Esophagus (tissue), 2 donors: ENCODE results near the gene RBM10. TPM values are rescaled to one million over a fixed set of nuclear protein-coding genes. Genes with fewer than 3 reads are reported as not detected.

Experiments
- H3K27ac ChIP-seq, 2 donors: one replicate each; pipeline ENCODE4 v1.5.1; 2013; ENCODE audit warnings: low read depth in 2 of 2, mild to moderate bottlenecking in 2 of 2, inconsistent platforms in 1 of 2, low read length in 1 of 2, moderate library complexity in 1 of 2
- H3K27me3 ChIP-seq, 2 donors: one replicate each; pipeline ENCODE4 v1.6.1; 2013; ENCODE audit warnings: low read length in 2 of 2, control low read depth in 1 of 2, mild to moderate bottlenecking in 1 of 2; ENCODE audit not compliant: insufficient read depth in 2 of 2, control insufficient read depth in 1 of 2
- H3K36me3 ChIP-seq, 2 donors: one replicate each; pipeline ENCODE4 v1.6.1; 2013; ENCODE audit warnings: low read length in 1 of 2; ENCODE audit not compliant: control insufficient read depth in 2 of 2, insufficient read depth in 2 of 2
- H3K4me1 ChIP-seq, 2 donors: one replicate each; pipeline ENCODE4 v1.6.1; 2013; ENCODE audit warnings: low read length in 1 of 2; ENCODE audit not compliant: control insufficient read depth in 2 of 2, insufficient read depth in 2 of 2
- H3K4me3 ChIP-seq, 2 donors: one replicate each; pipeline ENCODE4 v1.5.1; 2013; ENCODE audit warnings: low read length in 2 of 2, mild to moderate bottlenecking in 2 of 2, low read depth in 1 of 2, moderate library complexity in 1 of 2
- H3K9me3 ChIP-seq, 2 donors: one replicate each; pipeline ENCODE4 v1.6.1; 2013; ENCODE audit warnings: mild to moderate bottlenecking in 2 of 2, low read depth in 1 of 2, low read length in 1 of 2, moderate library complexity in 1 of 2; ENCODE audit not compliant: control insufficient read depth in 2 of 2, insufficient read depth in 1 of 2
- WGBS, 2 donors: extraction: QIAGEN DNeasy Blood & Tissue Kit; methylation state at CpG; one replicate each; pipeline ENCODE4 v1.1.7; 2013; 5-methylcytosine and 5-hydroxymethylcytosine counted together
- polyA plus RNA-seq, 2 donors: library from polyadenylated mRNA; stranded (reverse); fragments of 200-250 nt; gene quantifications; one replicate each; pipeline ENCODE4 v1.2.3, GENCODE V29; 2013
- donor health status: healthy with polysubstance abuse.
- donor health status: Bipolar disorder and iron deficiency.

RBM10 gene
- polyA plus RNA-seq, 2 donors = 24.8 to 35.7 TPM

DNA sequence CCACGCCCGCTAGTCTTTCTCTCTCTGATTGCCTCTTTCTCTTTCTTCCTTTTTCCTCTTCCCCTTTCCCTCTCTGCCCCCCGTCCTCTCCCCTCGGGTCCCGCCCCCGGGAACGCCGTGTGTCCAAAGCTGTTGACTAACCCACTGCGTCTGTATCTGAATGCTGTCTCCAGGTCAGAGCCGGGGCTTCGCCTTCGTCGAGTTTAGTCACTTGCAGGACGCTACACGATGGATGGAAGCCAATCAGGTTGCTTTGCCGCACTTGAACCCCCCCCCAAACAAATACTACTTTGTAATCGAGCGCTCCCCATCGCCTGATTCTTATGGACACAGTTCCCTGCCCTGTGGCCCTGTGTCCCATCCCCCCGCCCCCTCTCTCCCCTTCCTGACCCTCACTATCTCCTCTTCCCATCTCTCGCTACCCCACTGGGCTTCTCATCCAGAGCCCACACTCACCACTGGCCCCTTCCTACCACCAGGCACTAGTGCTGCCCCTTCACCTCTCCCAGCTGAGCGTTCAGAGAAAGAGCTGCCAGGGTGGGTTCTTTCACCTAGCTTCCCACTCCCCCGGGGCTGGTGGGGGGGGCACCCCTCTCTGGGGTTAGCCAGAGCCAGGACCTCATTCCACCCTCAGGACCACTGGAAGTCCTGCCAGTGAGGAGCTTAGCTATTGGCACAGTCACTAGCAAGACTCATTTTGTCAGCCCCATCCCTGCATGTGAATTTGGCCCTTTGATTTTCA, 30.0 kb downstream of the RBM10 start:
- 87 to 90% methylated on average over 23 of the region's 23 CpGs for WGBS, 2 donors
- Histone ChIP-seq H3K27ac (no peak overlapping the region), H3K27me3 (no peaks in the 10 kb centered on the region), H3K9me3 (no peaks in the 10 kb centered on the region), H3K4me3 (no peak overlapping the region), H3K4me1 (peaks cover 0 to 3% of the 10 kb centered on the region in 2 donors), H3K36me3 (peaks cover 0 to 62% of the 10 kb centered on the region in 2 donors)

DNA sequence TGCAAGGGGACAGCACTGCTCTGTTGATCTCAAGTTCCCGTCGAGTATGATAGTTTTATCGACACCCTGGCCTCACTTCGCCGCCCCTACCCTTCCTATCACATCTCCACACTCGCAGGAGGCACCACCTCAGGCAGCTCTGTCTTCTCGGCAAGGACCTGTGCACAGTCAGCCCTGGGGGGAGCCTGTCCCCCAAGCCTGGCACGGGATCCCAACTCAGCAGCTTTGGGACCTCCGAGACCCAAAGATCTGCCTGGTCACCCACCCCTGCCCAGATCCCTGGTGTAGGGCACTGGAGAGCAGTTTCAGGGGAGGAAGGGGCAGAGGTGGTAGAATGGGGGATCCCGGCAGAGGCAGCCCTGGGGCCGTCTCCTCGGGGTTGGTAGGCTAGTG, 30.6 kb downstream of the RBM10 start:
- H3K36me3 ChIP-seq = peaks cover 0 to 60% of the 10 kb centered on the region in 2 donors
- no peak overlapping the region for H3K4me3 ChIP-seq
- no peaks in the 10 kb centered on the region for H3K27me3 ChIP-seq
- H3K9me3 ChIP-seq = no peaks in the 10 kb centered on the region
- WGBS, 2 donors = 86 to 94% methylated on average over 12 of the region's 12 CpGs
- H3K4me1 ChIP-seq = peaks cover 0 to 3% of the 10 kb centered on the region in 2 donors
- H3K27ac ChIP-seq = no peak overlapping the region

DNA sequence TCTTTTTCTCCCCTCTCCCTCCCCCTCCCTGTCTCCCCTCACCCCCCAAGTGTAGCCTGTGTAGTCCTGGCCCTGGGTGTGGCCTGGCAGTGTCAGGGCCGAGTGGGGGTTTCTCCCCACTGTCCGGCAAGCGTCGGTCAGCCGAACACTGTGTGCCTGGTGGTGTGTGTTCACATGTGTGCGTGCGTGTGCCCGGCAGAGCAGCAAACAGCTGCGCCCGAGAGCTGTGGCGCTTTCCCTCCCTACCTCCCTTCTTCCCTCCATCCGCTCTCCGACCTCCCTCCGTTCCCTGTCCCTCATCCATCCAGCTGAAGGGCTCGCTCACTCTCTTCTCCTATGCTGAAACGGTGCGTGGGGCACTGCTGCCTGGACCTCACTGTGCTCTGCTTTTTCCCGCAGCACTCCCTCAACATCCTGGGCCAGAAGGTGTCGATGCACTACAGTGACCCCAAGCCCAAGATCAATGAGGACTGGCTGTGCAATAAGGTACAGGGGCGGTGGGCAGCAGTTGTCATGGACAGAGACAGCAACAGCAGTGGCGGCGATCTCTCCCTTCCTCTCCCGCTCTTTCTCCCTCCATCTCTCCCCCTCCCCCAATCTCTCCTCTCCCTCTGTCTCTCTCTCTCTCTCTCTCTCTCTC, 31.2 kb downstream of the RBM10 start:
- peaks cover 0 to 55% of the 10 kb centered on the region in 2 donors for H3K36me3 ChIP-seq

GRCh38 chrX:47177079-47177478, 32.1 kb downstream of the RBM10 start:
- WGBS, 2 donors = 40 to 68% methylated on average over 2 of the region's 2 CpGs
- Histone ChIP-seq H3K36me3 (peaks cover 0 to 61% of the 10 kb centered on the region in 2 donors), H3K27me3 (no peaks in the 10 kb centered on the region)

More for the DNA sequence above, 31.2 kb downstream of the RBM10 start:
- no peaks in the 10 kb centered on the region for H3K27me3 ChIP-seq
- H3K9me3 ChIP-seq = no peaks in the 10 kb centered on the region
- WGBS, 2 donors = 84 to 92% methylated on average over 23 of the region's 23 CpGs
- H3K4me1 ChIP-seq = peaks cover 0 to 3% of the 10 kb centered on the region in 2 donors
- H3K27ac ChIP-seq = no peak overlapping the region
- H3K4me3 ChIP-seq = no peak overlapping the region

GRCh38 chrX:47178337-47178736, 33.3 kb downstream of the RBM10 start:
- peaks cover 0 to 57% of the 10 kb centered on the region in 2 donors for H3K36me3 ChIP-seq
- H3K4me1 ChIP-seq = peaks cover 0 to 3% of the 10 kb centered on the region in 2 donors
- 82 to 87% methylated on average over 5 of the region's 5 CpGs for WGBS, 2 donors
- no peaks in the 10 kb centered on the region for H3K9me3 ChIP-seq
- H3K4me3 ChIP-seq = no peak overlapping the region
- H3K27ac ChIP-seq = no peak overlapping the region
- no peaks in the 10 kb centered on the region for H3K27me3 ChIP-seq

More at GRCh38 chrX:47177079-47177478, 32.1 kb downstream of the RBM10 start:
- H3K4me3 ChIP-seq = no peak overlapping the region
- H3K9me3 ChIP-seq = no peaks in the 10 kb centered on the region
- peaks cover 0 to 3% of the 10 kb centered on the region in 2 donors for H3K4me1 ChIP-seq
- H3K27ac ChIP-seq = no peak overlapping the region

DNA sequence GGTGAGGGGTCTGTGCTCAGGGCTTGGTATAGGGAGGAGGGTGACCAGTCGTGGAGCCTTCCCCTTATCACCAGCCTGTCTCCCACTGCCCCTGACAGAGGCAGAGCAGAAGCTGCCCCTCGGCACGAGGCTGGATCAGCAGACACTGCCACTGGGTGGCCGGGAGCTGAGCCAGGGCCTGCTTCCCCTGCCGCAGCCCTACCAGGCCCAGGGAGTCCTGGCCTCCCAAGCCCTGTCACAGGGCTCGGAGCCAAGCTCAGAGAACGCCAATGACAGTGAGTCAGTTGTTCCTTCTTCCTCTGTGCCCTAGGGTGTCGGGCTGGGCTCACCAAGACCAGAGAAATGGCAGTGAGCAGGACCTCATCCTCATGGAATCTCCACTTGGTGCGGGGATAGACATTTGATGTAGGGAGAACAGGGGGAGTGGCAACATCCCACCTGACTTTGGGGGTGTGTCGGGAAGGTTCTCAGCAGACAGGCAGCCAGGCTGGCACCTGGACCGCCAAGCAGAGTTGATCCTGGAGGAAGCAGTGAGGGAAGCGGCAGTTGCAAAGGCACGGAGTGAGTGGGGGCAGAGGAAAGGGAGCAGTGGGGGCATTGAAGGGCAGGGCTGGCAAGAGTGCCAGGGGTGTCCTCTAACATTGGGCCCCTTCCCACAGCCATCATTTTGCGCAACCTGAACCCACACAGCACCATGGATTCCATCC, 34.4 kb downstream of the RBM10 start:
- H3K4me1 ChIP-seq = peaks cover 0 to 3% of the 10 kb centered on the region in 2 donors
- peaks cover 0 to 52% of the 10 kb centered on the region in 2 donors for H3K36me3 ChIP-seq
- H3K27ac ChIP-seq = no peak overlapping the region
- no peak overlapping the region for H3K4me3 ChIP-seq
- no peaks in the 10 kb centered on the region for H3K9me3 ChIP-seq
- H3K27me3 ChIP-seq = no peaks in the 10 kb centered on the region
- 53 to 66% methylated on average over 14 of the region's 14 CpGs for WGBS, 2 donors

GRCh38 chrX:47179928-47180255, 34.9 kb downstream of the RBM10 start:
- Histone ChIP-seq H3K4me1 (peaks cover 0 to 3% of the 10 kb centered on the region in 2 donors), H3K27ac (no peak overlapping the region), H3K4me3 (no peak overlapping the region), H3K36me3 (peaks cover 0 to 55% of the 10 kb centered on the region in 2 donors), H3K9me3 (no peaks in the 10 kb centered on the region), H3K27me3 (no peaks in the 10 kb centered on the region)
- WGBS, 2 donors = 91 to 93% methylated on average over 12 to 18 of the region's 18 CpGs

GRCh38 chrX:47180346-47180745, 35.3 kb downstream of the RBM10 start:
- peaks cover 0 to 53% of the 10 kb centered on the region in 2 donors for H3K36me3 ChIP-seq
- H3K9me3 ChIP-seq = no peaks in the 10 kb centered on the region
- 90 to 95% methylated on average over 8 of the region's 8 CpGs for WGBS, 2 donors
- no peak overlapping the region for H3K27ac ChIP-seq
- H3K4me1 ChIP-seq = peaks cover 0 to 3% of the 10 kb centered on the region in 2 donors
- H3K27me3 ChIP-seq = no peaks in the 10 kb centered on the region
- H3K4me3 ChIP-seq = no peak overlapping the region

GRCh38 chrX:47181301-47181700, 36.3 kb downstream of the RBM10 start:
- H3K27me3 ChIP-seq = no peaks in the 10 kb centered on the region
- H3K9me3 ChIP-seq = no peaks in the 10 kb centered on the region
- H3K27ac ChIP-seq = no peak overlapping the region
- peaks cover 0 to 3% of the 10 kb centered on the region in 2 donors for H3K4me1 ChIP-seq
- H3K4me3 ChIP-seq = no peak overlapping the region
- WGBS, 2 donors = 87 to 91% methylated on average over 10 of the region's 10 CpGs
- H3K36me3 ChIP-seq = peaks cover 0 to 55% of the 10 kb centered on the region in 2 donors
